ENCODE data around the gene ADGRG3. TPM values are rescaled to one million over a fixed set of nuclear protein-coding genes. Genes with fewer than 3 reads are reported as not detected.

ADGRG3 gene
- total RNA-seq, 1 experiment from 2014 or later, result 0.46 TPM

DNA sequence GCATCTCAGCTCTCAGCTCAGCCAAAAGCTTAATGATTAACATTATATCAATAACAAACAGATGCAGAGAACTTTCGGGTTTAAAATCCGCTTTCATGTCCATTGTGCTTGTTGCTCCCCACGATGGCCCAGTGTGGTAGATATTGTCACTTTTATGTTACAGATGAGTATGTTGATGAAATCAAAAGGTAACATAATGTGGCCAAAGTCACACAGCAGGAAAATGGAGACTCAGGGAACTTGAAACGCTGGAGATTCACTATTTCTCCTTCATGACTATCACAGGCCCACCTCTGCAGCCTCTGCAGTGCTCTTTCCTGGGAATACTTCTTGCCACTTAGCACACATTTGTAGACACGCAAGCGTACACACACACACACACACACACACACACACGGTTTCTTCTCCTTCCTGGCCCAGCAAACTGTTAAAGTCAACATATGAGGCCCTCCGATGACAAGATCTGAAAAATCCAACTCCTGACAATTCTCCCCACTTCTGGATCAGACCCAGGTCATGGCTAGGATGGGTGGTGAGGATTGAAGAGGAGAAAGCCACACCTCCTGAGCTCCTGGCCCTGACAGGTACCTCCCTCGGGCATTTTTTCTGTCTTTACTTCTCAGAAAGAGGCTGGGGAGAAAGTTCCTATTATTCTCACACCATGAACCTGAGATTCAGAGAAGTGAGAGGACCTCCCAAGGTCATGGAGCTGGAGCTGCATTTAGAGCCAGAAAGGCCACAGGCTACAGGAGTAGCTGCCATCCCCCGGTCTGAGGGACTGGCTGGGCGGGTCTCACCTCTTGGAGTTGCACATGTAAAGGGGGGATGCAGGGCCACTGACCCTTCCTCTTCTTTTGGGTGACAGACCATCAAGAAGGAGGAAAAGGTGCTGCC is 36.2 kb downstream of the ADGRG3 start:
- Histone ChIP-seq H3K9ac (ENCODE audit: extremely low read depth, insufficient read length, low read length) (no peak overlapping the region), H3K27me3 (ENCODE audit: insufficient read depth, low read length) (no peaks in the 10 kb centered on the region), H3K79me1 (ENCODE audit: insufficient read depth, low read depth, low read length, poor library complexity, severe bottlenecking) (no peaks in the 10 kb centered on the region), H3K4ac (ENCODE audit: low read depth, low read length) (no peak overlapping the region), H3K4me2 (ENCODE audit: insufficient read depth, insufficient read length, low read length) (no peak overlapping the region), H3K14ac (ENCODE audit: insufficient read depth, low read length) (no peak overlapping the region), H3T11ph (ENCODE audit: low read length) (no peak overlapping the region), H3K9me3 (ENCODE audit: control insufficient read depth, low read depth, low read length) (no peaks in the 10 kb centered on the region), H3K4me1 (ENCODE audit: insufficient read depth, low read length) (no peaks in the 10 kb centered on the region), H4K5ac (ENCODE audit: insufficient read length, low read depth, low read length) (no peak overlapping the region), H3K18ac (ENCODE audit: insufficient read length, low read depth, low read length) (no peak overlapping the region), H3K56ac (ENCODE audit: insufficient read length, low read depth, low read length) (no peak overlapping the region), H2BK20ac (ENCODE audit: low read depth, low read length, poor library complexity, severe bottlenecking) (no peak overlapping the region), H4K20me1 (ENCODE audit: control insufficient read depth, insufficient read depth, insufficient read length) (no peaks in the 10 kb centered on the region), H3K23ac (ENCODE audit: insufficient read length, low read depth, low read length) (no peak overlapping the region), H4K91ac (ENCODE audit: insufficient read length, low read depth, low read length) (no peak overlapping the region), H3K79me2 (ENCODE audit: insufficient read depth, low read length) (no peaks in the 10 kb centered on the region), H2BK15ac (ENCODE audit: low read depth, low read length) (no peak overlapping the region), H2AFZ (ENCODE audit: low read length) (no peak overlapping the region), H2BK120ac (ENCODE audit: low read depth, low read length, poor library complexity, severe bottlenecking) (no peak overlapping the region), H4K8ac (replicated peaks; ENCODE audit: insufficient read length, low read depth, low read length) (no peak overlapping the region), H2BK5ac (ENCODE audit: insufficient read length, low read length) (no peak overlapping the region), H3K23me2 (ENCODE audit: insufficient read length, low read depth, low read length, poor library complexity, severe bottlenecking) (no peaks in the 10 kb centered on the region), H2BK12ac (ENCODE audit: insufficient read length, low read depth, low read length) (no peak overlapping the region), H2AK5ac (ENCODE audit: insufficient read length, low read length) (no peak overlapping the region), H3K27ac (ENCODE audit: insufficient read length, low read depth, low read length) (no peak overlapping the region)
- WGBS (ENCODE audit: extremely low coverage, insufficient read length, low lambda C conversion rate), result no CpG with 5 or more reads among the region's 11 CpGs
- Mint-ChIP-seq H3K4me1 (peaks cover 6 to 13% of the 10 kb centered on the region in 2 experiments), H3K4me3 (no peak overlapping the region), H3K9me3 (peaks cover 0 to 16% of the 10 kb centered on the region in 2 experiments; a peak in 2 of 5 replicates), H3K36me3 (ENCODE audit: insufficient read depth in 1 of 3, low read depth in 3 of 3) (no peaks in the 10 kb centered on the region; a peak in 1 of 7 replicates), H3K27ac (no peak overlapping the region), H3K27me3 (ENCODE audit: low read depth) (peaks cover 22% of the 10 kb centered on the region)
- no peak for DNase-seq
- TF ChIP-seq, protein P1, sequence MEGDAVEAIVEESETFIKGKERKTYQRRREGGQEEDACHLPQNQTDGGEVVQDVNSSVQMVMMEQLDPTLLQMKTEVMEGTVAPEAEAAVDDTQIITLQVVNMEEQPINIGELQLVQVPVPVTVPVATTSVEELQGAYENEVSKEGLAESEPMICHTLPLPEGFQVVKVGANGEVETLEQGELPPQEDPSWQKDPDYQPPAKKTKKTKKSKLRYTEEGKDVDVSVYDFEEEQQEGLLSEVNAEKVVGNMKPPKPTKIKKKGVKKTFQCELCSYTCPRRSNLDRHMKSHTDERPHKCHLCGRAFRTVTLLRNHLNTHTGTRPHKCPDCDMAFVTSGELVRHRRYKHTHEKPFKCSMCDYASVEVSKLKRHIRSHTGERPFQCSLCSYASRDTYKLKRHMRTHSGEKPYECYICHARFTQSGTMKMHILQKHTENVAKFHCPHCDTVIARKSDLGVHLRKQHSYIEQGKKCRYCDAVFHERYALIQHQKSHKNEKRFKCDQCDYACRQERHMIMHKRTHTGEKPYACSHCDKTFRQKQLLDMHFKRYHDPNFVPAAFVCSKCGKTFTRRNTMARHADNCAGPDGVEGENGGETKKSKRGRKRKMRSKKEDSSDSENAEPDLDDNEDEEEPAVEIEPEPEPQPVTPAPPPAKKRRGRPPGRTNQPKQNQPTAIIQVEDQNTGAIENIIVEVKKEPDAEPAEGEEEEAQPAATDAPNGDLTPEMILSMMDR (conservative IDR thresholded peaks at IDR 0.05), result no peak
